HG02642 (cell line): Measurements from ENCODE around the gene DARS2.
"Not testable (repeated sequence)": the region's sequence is repeated elsewhere in the genome, so short reads cannot be mapped to it uniquely, and the experiment has no call there.

ENCODE experiments used
- ATAC-seq: cut with Tn5 transposase; IDR thresholded peaks from one replicate; pipeline ENCODE4 v1.9.1; 2021; ENCODE audit warnings: mild to moderate bottlenecking; ENCODE audit not compliant: unreplicated experiment, poor library complexity

Gene DARS2

DNA sequence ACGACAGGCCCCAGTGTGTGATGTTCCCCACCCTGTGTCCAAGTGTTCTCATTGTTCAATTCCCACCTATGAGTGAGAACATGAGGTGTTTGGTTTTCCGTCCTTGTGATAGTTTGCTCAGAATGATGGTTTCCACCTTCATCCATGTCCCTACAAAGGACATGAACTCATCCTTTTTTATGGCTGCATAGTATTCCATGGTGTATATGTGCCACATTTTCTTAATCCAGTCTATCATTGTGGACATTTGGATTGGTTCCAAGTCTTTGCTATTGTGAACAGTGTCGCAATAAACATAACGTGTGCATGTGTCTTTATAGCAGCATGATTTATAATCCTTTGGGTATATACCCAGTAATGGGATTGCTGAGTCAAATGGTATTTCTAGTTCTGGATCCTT lies 56.6 kb downstream of the DARS2 start:
- not testable (repeated sequence) for ATAC-seq

DNA sequence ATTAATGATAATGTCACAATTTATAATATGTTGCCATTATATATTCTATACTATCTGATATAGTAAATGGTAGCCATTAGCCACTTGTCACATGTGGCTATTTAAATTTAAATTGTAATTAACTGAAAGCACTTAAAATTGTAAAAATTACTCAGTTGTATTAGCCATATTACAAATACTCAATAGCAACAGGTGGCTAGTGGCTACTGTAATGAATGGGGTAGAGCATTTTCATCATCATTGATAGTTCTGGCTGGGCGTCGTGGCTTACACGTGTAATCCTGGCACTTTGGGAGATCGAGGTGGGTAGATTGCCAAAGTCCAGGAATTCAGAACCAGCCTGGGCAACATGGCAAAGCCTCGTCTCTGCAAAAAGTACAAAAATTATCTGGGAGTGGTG lies 60.2 kb downstream of the DARS2 start:
- ATAC-seq = no peak

DNA sequence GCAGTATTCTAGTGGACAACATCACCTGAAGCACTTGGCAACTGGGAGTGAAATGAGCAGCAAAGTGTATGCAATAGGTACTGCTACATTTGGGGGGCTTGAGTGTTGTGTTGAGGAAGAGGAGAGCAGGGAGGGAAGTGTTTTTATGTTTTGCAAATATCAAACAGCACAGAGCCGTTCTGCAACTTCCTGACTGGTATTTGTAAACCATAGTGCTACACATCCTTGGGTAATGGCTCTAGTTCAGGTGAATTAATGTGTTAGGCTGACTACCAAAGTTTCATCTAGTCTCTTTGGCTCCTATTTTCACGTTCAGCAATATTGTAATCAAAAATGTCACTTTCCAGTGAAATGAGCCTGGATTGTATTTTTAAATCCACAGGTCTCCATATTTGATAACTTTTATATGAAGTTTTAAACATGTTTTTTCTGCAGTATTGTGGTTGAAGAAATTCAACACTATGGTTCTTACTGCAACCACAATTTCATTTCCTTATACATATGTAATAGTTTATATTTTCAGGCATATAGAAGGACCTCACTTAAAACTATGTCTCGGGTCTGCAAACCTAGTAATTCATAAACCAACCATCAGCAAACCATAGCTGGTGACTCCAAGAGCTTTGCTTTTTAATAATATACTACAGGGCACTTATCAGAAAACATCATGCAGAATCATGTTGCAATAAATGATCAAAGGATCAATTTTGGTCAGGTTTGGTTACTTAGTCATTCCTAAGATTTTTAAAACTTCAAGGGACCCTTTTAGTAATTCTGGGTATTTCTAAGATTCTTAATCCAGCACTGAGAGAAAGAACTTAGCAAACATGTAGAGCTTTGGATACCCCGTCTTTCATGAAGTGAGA lies 62.5 kb downstream of the DARS2 start:
- no peak for ATAC-seq

DNA sequence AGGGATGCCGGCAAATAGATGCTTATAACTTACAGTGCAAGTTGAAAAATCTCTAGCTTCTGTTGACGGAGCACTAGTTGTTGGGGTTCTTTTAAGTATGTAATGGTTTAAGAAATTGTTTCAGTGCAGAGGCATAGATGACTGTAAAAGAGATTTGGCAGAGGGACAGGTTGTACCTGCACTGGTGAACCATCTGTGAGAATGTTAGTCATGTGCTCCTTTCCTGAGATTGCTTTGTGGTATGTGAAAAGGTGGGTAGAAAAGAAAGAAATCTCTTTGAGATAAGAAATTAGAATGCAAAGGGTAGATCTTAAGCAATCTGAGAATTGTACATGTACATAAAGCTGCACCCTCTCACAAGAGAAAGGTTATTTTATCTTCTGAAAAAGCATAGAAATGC lies 63.2 kb downstream of the DARS2 start:
- ATAC-seq = no peak

DNA sequence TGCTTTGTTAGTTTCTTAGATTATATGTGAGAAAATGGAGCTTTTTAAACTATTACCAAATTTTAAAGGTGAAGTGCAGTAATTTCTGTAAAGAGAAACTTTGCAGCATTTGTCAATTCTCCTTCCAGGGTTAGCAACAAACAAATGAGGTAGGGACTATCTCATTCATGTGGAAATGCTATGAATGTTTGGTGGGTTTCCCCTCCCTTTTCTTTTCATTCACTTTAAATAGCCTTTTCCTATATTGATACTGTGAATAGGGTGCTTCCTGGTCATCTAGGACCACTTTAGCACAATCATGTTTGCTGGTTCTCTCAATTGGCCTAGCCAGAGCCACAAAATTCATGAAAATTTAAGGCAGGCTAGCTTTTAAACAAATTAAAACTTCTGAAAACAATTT lies 64.3 kb downstream of the DARS2 start:
- ATAC-seq = no peak

DNA sequence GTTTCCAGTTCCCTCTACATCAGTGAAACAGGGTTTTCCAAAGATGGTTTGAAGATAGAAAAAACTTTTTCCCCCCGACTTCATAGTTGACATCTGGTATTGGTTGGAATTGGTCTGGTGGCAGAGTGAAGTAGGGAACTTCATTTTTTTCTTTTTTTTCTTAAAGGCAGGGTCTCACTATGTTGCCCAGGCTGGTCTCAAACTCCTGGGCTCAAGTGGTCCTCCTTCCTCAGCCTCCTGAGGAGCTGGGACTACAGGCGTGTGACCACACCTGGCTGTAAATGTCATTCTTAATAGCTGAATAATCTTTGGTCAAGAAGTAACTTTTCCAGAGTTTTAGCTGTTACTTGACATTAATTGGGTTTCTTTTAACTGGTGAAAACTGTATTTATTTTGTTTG lies 65.4 kb downstream of the DARS2 start:
- ATAC-seq = no peak

DNA sequence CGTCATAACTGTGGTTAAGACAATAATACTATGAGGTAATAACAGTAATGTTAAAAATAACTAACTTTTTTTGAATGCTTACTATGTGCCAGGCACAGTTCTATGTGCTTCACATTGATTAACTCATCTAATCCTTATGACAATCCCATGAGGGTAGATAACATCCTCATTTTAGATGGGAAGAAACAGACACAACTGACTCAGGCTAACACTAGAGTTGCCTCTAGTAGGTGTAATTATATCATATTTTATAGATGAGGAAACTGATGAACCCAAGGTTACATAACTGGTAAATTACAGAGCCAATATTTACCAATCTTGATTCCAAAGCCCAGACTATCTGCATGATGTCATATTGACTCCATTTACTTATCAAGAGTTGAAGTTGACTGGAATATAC lies 69.1 kb downstream of the DARS2 start:
- ATAC-seq = no peak

DNA sequence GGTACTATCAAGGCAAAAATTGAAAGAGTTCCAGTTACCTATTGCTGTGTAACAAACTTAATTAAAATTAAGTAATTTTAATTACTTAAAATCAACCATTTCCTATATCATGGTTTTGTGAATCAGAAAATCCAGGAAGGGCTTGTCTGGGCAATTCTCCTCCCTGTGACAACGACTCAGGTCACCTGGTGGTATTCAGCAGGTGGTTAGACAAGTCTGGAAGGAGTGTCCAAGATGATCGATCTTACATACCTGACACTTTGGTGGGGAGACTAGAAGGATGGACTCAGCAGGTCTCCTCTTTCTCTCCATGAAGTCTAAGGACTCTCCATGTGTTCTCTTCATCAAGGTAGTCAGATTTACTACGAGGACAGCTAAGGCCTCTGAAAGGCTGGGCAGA lies 69.7 kb downstream of the DARS2 start:
- ATAC-seq = no peak

DNA sequence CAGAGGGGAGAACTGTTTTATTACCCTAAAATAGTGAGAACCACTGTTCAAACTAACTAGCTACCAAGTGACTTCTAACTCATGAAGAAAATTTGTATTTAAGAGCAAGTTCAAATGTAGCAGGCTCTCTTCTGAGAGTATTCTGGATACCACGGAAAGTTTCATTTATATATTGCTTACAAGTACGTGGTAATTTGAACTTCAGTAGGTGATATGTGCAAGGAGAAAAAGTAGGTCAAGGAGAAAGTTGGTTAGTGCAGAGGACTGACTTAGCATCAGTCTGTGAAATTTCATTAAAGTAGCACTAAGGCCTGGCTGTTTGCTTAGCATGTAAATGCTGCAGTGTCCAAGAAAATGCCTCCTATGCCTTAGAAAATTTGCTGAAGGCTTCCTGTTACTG lies 76.0 kb downstream of the DARS2 start:
- ATAC-seq = no peak

DNA sequence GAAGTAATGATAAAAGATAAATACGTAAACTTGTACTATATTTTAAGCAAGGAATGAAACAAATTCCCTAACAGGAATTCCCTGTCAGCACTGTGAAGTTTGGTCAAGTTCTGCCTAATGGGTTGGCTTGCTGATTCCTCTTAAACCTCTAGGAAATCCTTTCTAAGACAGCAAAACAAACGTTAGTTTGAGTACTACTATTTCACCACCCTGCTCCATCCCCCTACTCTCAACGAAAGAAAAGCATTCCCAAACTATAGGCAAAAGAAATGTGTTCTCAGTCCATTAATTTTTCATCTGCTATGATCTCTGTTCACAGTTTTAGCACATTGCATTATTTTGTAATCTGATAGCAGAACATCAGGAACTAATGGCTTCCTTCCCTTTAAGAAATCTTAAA lies 76.5 kb downstream of the DARS2 start:
- ATAC-seq = no peak

DNA sequence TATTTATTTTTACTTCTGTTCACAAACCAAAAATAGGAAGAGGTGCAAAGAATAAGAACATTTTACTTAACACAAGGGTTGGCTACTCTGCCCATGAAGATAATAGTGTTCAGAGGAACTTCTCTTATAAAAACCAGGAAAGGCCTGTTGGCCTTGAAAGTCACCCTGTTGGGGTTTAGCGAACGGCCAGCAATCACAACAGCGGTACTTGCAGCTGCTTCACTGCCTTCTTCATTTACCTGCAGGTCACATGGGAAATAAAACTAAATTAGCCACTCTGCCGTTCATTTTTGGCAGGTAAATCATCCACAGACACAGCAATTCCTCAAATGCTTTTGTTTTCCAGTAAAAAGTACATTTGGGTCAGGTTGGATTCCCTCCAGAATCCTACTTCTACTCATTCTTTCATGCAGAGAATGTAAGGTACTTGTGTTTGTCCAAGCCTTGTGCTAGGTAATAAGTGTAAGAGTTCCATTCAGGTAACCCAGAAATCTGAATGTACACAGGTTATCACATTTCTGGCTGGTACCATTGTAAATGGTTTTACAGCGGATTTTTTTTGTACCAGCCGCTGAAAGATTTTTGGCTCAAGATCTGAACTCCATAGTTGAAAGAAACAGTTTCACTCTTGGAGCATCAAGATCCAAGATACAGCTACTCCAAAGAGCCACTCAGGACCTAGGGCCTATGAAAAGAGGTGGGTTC lies 79.5 kb downstream of the DARS2 start:
- no peak for ATAC-seq
